ENCODE measurements around the gene VIPAS39.
A peak's percentile ranks its signal among the peaks of the same experiment; 100 is the strongest.
"Not testable (repeated sequence)": the region's sequence is repeated elsewhere in the genome, so short reads cannot be mapped to it uniquely, and the experiment has no call there.

VIPAS39 gene

GRCh38 chr14:77439861-77440260 lies 17.5 kb downstream of the VIPAS39 start:
- ATAC-seq (no peak), DNase-seq (ENCODE audit: low spot score in 2 of 2) (no peak)
- peaks cover 93% of the 10 kb centered on the region for H3K36me3 Mint-ChIP-seq
- no peaks in the 10 kb centered on the region for H3K9me3 Mint-ChIP-seq
- no peaks in the 10 kb centered on the region for H3K4me1 Mint-ChIP-seq
- no peak overlapping the region for H3K4me3 Mint-ChIP-seq
- H3K27ac Mint-ChIP-seq, result no peak overlapping the region

- ATAC-seq, result no peak
- no peaks in the 10 kb centered on the region for H3K9me3 Mint-ChIP-seq
- no peak overlapping the region for H3K27ac Mint-ChIP-seq
- H3K4me1 Mint-ChIP-seq, result no peaks in the 10 kb centered on the region
- DNase-seq (ENCODE audit: low spot score in 2 of 2), result no peak
- H3K36me3 Mint-ChIP-seq, result peaks cover 93% of the 10 kb centered on the region
- no peak overlapping the region for H3K4me3 Mint-ChIP-seq
These were observed 18.8 kb downstream of the VIPAS39 start for GRCh38 chr14:77438596-77438995.

GRCh38 chr14:77436042-77436441 lies 21.4 kb downstream of the VIPAS39 start:
- Mint-ChIP-seq H3K9me3 (no peaks in the 10 kb centered on the region), H3K4me3 (no peak overlapping the region), H3K4me1 (no peaks in the 10 kb centered on the region), H3K36me3 (peaks cover 86% of the 10 kb centered on the region), H3K27ac (no peak overlapping the region)
- no peak for DNase-seq (ENCODE audit: low spot score in 2 of 2)
- ATAC-seq, result no peak

- Mint-ChIP-seq H3K4me1 (no peaks in the 10 kb centered on the region), H3K9me3 (no peaks in the 10 kb centered on the region), H3K4me3 (no peak overlapping the region), H3K36me3 (peaks cover 85% of the 10 kb centered on the region), H3K27ac (no peak overlapping the region)
- ATAC-seq, result no peak
- DNase-seq (ENCODE audit: low spot score in 2 of 2), result no peak
These were observed 31.0 kb downstream of the VIPAS39 start for GRCh38 chr14:77426396-77426795.

GRCh38 chr14:77424862-77425261 lies 32.5 kb downstream of the VIPAS39 start:
- Mint-ChIP-seq H3K4me3 (no peak overlapping the region), H3K9me3 (peaks cover 4% of the 10 kb centered on the region), H3K27ac (no peak overlapping the region), H3K4me1 (no peaks in the 10 kb centered on the region), H3K36me3 (peaks cover 70% of the 10 kb centered on the region)
- DNase-seq (ENCODE audit: low spot score in 2 of 2) (no peak), ATAC-seq (no peak)

- ATAC-seq, result no peak
These were observed 34.0 kb downstream of the VIPAS39 start, which contains the start of gene NOXRED1 for GRCh38 chr14:77423423-77423822. NOXRED1 (minus strand) TSS chr14:77423523; CDS start chr14:77422889, 634 bp downstream.

GRCh38 chr14:77421201-77421600 lies 36.2 kb downstream of the VIPAS39 start:
- H3K36me3 Mint-ChIP-seq, result peaks cover 35% of the 10 kb centered on the region
- no peak for DNase-seq (ENCODE audit: low spot score in 2 of 2)
- peaks cover 15% of the 10 kb centered on the region for H3K9me3 Mint-ChIP-seq
- H3K4me1 Mint-ChIP-seq, result no peaks in the 10 kb centered on the region
- no peak for ATAC-seq
- H3K27ac Mint-ChIP-seq, result no peak overlapping the region
- no peak overlapping the region for H3K4me3 Mint-ChIP-seq

More at GRCh38 chr14:77423423-77423822, 34.0 kb downstream of the VIPAS39 start, which contains the start of gene NOXRED1:
- no peak within 1 kb of the TSS for H3K27ac Mint-ChIP-seq
- H3K9me3 Mint-ChIP-seq, result peaks cover 10% of the 10 kb centered on the region
- no peak for DNase-seq (ENCODE audit: low spot score in 2 of 2)
- H3K4me3 Mint-ChIP-seq, result no peak within 1 kb of the TSS
- no peaks in the 10 kb centered on the region for H3K4me1 Mint-ChIP-seq
- H3K36me3 Mint-ChIP-seq, result peaks cover 57% of the 10 kb centered on the region

- DNase-seq (ENCODE audit: low spot score in 2 of 2) (no peak), ATAC-seq (no peak)
- Mint-ChIP-seq H3K27ac (no peak overlapping the region), H3K9me3 (peaks cover 15% of the 10 kb centered on the region), H3K4me1 (no peaks in the 10 kb centered on the region), H3K36me3 (no peaks in the 10 kb centered on the region), H3K4me3 (no peak overlapping the region)
These were observed 40.6 kb downstream of the VIPAS39 start for GRCh38 chr14:77416836-77417235.

- not testable (repeated sequence) for DNase-seq (ENCODE audit: low spot score in 2 of 2); H3K27ac Mint-ChIP-seq; H3K36me3 Mint-ChIP-seq; H3K4me3 Mint-ChIP-seq; ATAC-seq; H3K4me1 Mint-ChIP-seq
- peaks cover 15% of the 10 kb centered on the region for H3K9me3 Mint-ChIP-seq
These were observed 41.3 kb downstream of the VIPAS39 start for GRCh38 chr14:77416098-77416497.

GRCh38 chr14:77415403-77416030 lies 41.9 kb downstream of the VIPAS39 start:
- H3K27ac Mint-ChIP-seq; H3K4me3 Mint-ChIP-seq; DNase-seq (ENCODE audit: low spot score in 2 of 2); H3K36me3 Mint-ChIP-seq; ATAC-seq; H3K4me1 Mint-ChIP-seq: not testable (repeated sequence)
- H3K9me3 Mint-ChIP-seq, result peaks cover 15% of the 10 kb centered on the region

- no peaks in the 10 kb centered on the region for H3K36me3 Mint-ChIP-seq
- H3K9me3 Mint-ChIP-seq, result no peaks in the 10 kb centered on the region
- H3K27ac Mint-ChIP-seq, result no peak overlapping the region
- ATAC-seq (no peak), DNase-seq (ENCODE audit: low spot score in 2 of 2) (no peak)
- no peak overlapping the region for H3K4me3 Mint-ChIP-seq
- H3K4me1 Mint-ChIP-seq, result no peaks in the 10 kb centered on the region
These were observed 48.3 kb downstream of the VIPAS39 start for GRCh38 chr14:77409131-77409533.

- Mint-ChIP-seq H3K9me3 (no peaks in the 10 kb centered on the region), H3K36me3 (no peaks in the 10 kb centered on the region), H3K4me1 (no peaks in the 10 kb centered on the region), H3K27ac (no peak overlapping the region), H3K4me3 (no peak overlapping the region)
- DNase-seq (ENCODE audit: low spot score in 2 of 2) (no peak), ATAC-seq (no peak)
These were observed 50.2 kb downstream of the VIPAS39 start for GRCh38 chr14:77407158-77407557.

- Mint-ChIP-seq H3K27ac (no peak overlapping the region), H3K36me3 (no peaks in the 10 kb centered on the region), H3K9me3 (no peaks in the 10 kb centered on the region), H3K4me1 (no peaks in the 10 kb centered on the region), H3K4me3 (no peak overlapping the region)
- DNase-seq (ENCODE audit: low spot score in 2 of 2) (no peak), ATAC-seq (peak; percentile 21)
These were observed 50.7 kb downstream of the VIPAS39 start for GRCh38 chr14:77406718-77407117.

- Mint-ChIP-seq H3K36me3 (no peaks in the 10 kb centered on the region), H3K9me3 (no peaks in the 10 kb centered on the region), H3K4me3 (no peak overlapping the region), H3K4me1 (no peaks in the 10 kb centered on the region), H3K27ac (no peak overlapping the region)
- ATAC-seq (no peak), DNase-seq (ENCODE audit: low spot score in 2 of 2) (no peak)
These were observed 51.3 kb downstream of the VIPAS39 start for GRCh38 chr14:77406086-77406485.

- Mint-ChIP-seq H3K9me3 (no peaks in the 10 kb centered on the region), H3K4me1 (no peaks in the 10 kb centered on the region), H3K27ac (no peak overlapping the region), H3K4me3 (no peak overlapping the region), H3K36me3 (no peaks in the 10 kb centered on the region)
- ATAC-seq (no peak), DNase-seq (ENCODE audit: low spot score in 2 of 2) (no peak)
These were observed 53.6 kb downstream of the VIPAS39 start for GRCh38 chr14:77403768-77404167.

- Mint-ChIP-seq H3K4me1 (no peaks in the 10 kb centered on the region), H3K9me3 (no peaks in the 10 kb centered on the region), H3K36me3 (no peaks in the 10 kb centered on the region), H3K4me3 (no peak overlapping the region), H3K27ac (no peak overlapping the region)
- ATAC-seq (no peak), DNase-seq (ENCODE audit: low spot score in 2 of 2) (no peak)
These were observed 57.2 kb downstream of the VIPAS39 start for GRCh38 chr14:77400216-77400615.
